PC-3 (cell line): Measurements from ENCODE around the gene VIPR2. TPM values are rescaled to one million over a fixed set of nuclear protein-coding genes. Genes with fewer than 3 reads are reported as not detected.

Source experiments
- ATAC-seq: fragments of 200-7000 bp; cut with Tn5 transposase; 2 replicates; pipeline ENCODE4 v1.9.1; 2020; ENCODE audit warnings: mild to moderate bottlenecking, moderate library complexity
- BruUV-seq: library from RNA; stranded (reverse); fragments of 400-500 nt; replicated peaks from 2 replicates; lab custom pipeline; 2021; lab: Mats Ljungman, UMichigan
- CTCF ChIA-PET: fragments of 300-600 bp; sonication (Branson Sonifier 250); formaldehyde crosslinking; loops from one replicate; lab custom pipeline; 2022; ENCODE audit warnings: antibody characterized with exemption; lab: Charles Lee
- POLR2A ChIA-PET: fragments of 300-600 bp; sonication (Branson Sonifier 250); formaldehyde crosslinking; loops from one replicate; lab custom pipeline; 2022; ENCODE audit warnings: antibody characterized with exemption; ENCODE audit not compliant: unreplicated experiment; lab: Charles Lee
- DNase-seq: peaks from one replicate; pipeline ENCODE4 v3.0.0-alpha.2; 2015
- H2AFZ ChIP-seq: fragments of 300-600 bp; sonication (generic); 2 replicates; pipeline ENCODE4 v1.6.0; 2016; ENCODE audit warnings: antibody characterized with exemption, low read length
- H3F3A ChIP-seq: fragments of 300-600 bp; sonication (generic); one replicate; pipeline ENCODE4 v1.6.0; 2017; ENCODE audit warnings: antibody characterized with exemption, low read length, control low read depth, mild to moderate bottlenecking; ENCODE audit not compliant: unreplicated experiment
- H3K27ac ChIP-seq: fragments of 300-600 bp; sonication (generic); 2 replicates; pipeline ENCODE4 v1.5.1; 2016; ENCODE audit warnings: mild to moderate bottlenecking, low read length
- H3K27me3 ChIP-seq: fragments of 300-600 bp; sonication (generic); 2 replicates; pipeline ENCODE4 v1.6.1; 2016; ENCODE audit warnings: low read length, mixed read lengths
- H3K36me3 ChIP-seq: fragments of 300-600 bp; sonication (generic); 2 replicates; pipeline ENCODE4 v1.6.1; 2016; ENCODE audit warnings: low read depth, mixed run types, low read length, mixed read lengths
- H3K4me1 ChIP-seq: fragments of 300-600 bp; sonication (generic); 2 replicates; pipeline ENCODE4 v1.5.1; 2016; ENCODE audit warnings: low read length; ENCODE audit not compliant: insufficient read depth
- H3K4me2 ChIP-seq: fragments of 300-600 bp; sonication (generic); 2 replicates; pipeline ENCODE4 v1.6.0; 2016; ENCODE audit warnings: low read length
- H3K4me3 ChIP-seq: fragments of 300-600 bp; sonication (generic); 2 replicates; pipeline ENCODE4 v1.5.1; 2016; ENCODE audit warnings: mild to moderate bottlenecking, low read length, mixed read lengths
- H3K79me2 ChIP-seq: fragments of 300-600 bp; sonication (generic); 2 replicates; pipeline ENCODE4 v1.6.1; 2017; ENCODE audit warnings: low read length, mixed read lengths
- H3K9ac ChIP-seq: fragments of 300-600 bp; sonication (generic); 2 replicates; pipeline ENCODE4 v1.6.0; 2016; ENCODE audit warnings: mild to moderate bottlenecking, low read length
- H3K9me2 ChIP-seq: fragments of 300-600 bp; sonication (generic); replicated peaks from 2 replicates; pipeline ENCODE4 v1.6.1; 2016; ENCODE audit warnings: mixed run types, low read length, mixed read lengths
- H3K9me3 ChIP-seq: fragments of 300-600 bp; sonication (generic); 2 replicates; pipeline ENCODE4 v1.6.1; 2016; ENCODE audit warnings: low read length, mixed read lengths
- H4K20me1 ChIP-seq: fragments of 300-600 bp; sonication (generic); 2 replicates; pipeline ENCODE4 v1.6.1; 2016; ENCODE audit warnings: low read length, mixed read lengths
- CTCF ChIP-seq: fragments of 300-600 bp; sonication (generic); conservative IDR thresholded peaks from 2 replicates; pipeline ENCODE4 v1.5.1; 2017; ENCODE audit warnings: antibody characterized with exemption, low read depth, mild to moderate bottlenecking, low read length
- EZH2 ChIP-seq: fragments of 300-600 bp; sonication (generic); IDR thresholded peaks from one replicate; pipeline ENCODE4 v1.6.1; 2017; ENCODE audit warnings: antibody characterized with exemption, mild to moderate bottlenecking, low read length; ENCODE audit not compliant: unreplicated experiment
- EZH2phosphoT487 ChIP-seq: fragments of 300-600 bp; sonication (generic); IDR thresholded peaks from 2 replicates; pipeline ENCODE4 v1.6.1; 2018; ENCODE audit warnings: mild to moderate bottlenecking, antibody characterized with exemption, low read length, borderline replicate concordance
- intact Hi-C: fragments of 100-400 bp; cut with micrococcal nuclease; formaldehyde crosslinking; loops from 2 replicates; pipeline ENCODE4 v1.9.0; 2023
- total RNA-seq: library from RNA; depleted of rRNA; stranded (reverse); fragments of >200 nt; gene quantifications from 2 replicates; pipeline ENCODE4 v1.2.3, GENCODE V29; 2014

The VIPR2 gene
- total RNA-seq, 1 experiment from 2014 or later = not detected

- Histone ChIP-seq H4K20me1 (no peaks in the 10 kb centered on the region), H3K27me3 (peaks cover 49% of the 10 kb centered on the region), H3F3A (no peaks in the 10 kb centered on the region), H2AFZ (no peak overlapping the region), H3K4me2 (no peak overlapping the region), H3K9me3 (no peaks in the 10 kb centered on the region), H3K9me2 (no peaks in the 10 kb centered on the region), H3K4me3 (no peak overlapping the region), H3K27ac (no peak overlapping the region), H3K4me1 (no peaks in the 10 kb centered on the region; the same call in 1 of the 2 replicates), H3K9ac (no peak overlapping the region), H3K36me3 (no peaks in the 10 kb centered on the region), H3K79me2 (no peaks in the 10 kb centered on the region)
- no peak for ATAC-seq
- no TSS peak for BruUV-seq
- CTCF ChIA-PET = no interaction called here
- TF ChIP-seq EZH2 (no peak), EZH2phosphoT487 (no peak), CTCF (no peak)
- DNase-seq = no peak
- POLR2A ChIA-PET = no interaction called here
- intact Hi-C loops = no loop called here
Observed at GRCh38 chr7:159139639-159140038, 5.0 kb downstream of the VIPR2 start.

- Histone ChIP-seq H3K9me2 (no peaks in the 10 kb centered on the region), H4K20me1 (no peaks in the 10 kb centered on the region), H3K9ac (no peak overlapping the region), H3K36me3 (no peaks in the 10 kb centered on the region), H3F3A (no peaks in the 10 kb centered on the region), H2AFZ (no peak overlapping the region), H3K79me2 (no peaks in the 10 kb centered on the region), H3K4me3 (no peak overlapping the region), H3K27ac (no peak overlapping the region), H3K27me3 (peaks cover 49% of the 10 kb centered on the region), H3K4me1 (no peaks in the 10 kb centered on the region; the same call in 1 of the 2 replicates), H3K9me3 (no peaks in the 10 kb centered on the region), H3K4me2 (no peak overlapping the region)
- DNase-seq = no peak
- no peak for TF ChIP-seq EZH2phosphoT487
- TF ChIP-seq CTCF = no peak
- no peak for TF ChIP-seq EZH2
- BruUV-seq = no TSS peak
- ChIA-PET POLR2A (no interaction called here), CTCF (no interaction called here)
- intact Hi-C loops = no loop called here
- no peak for ATAC-seq
Observed at GRCh38 chr7:159139202-159139601, 5.5 kb downstream of the VIPR2 start.

- TF ChIP-seq EZH2 (no peak), EZH2phosphoT487 (no peak), CTCF (no peak)
- Histone ChIP-seq H3K27me3 (peaks cover 48% of the 10 kb centered on the region), H3K36me3 (no peaks in the 10 kb centered on the region), H4K20me1 (no peaks in the 10 kb centered on the region), H3K9me3 (no peaks in the 10 kb centered on the region), H3K27ac (no peak overlapping the region), H3K9ac (no peak overlapping the region), H3K4me3 (no peak overlapping the region), H3K4me2 (no peak overlapping the region), H3K79me2 (no peaks in the 10 kb centered on the region), H2AFZ (no peak overlapping the region), H3K4me1 (no peaks in the 10 kb centered on the region; the same call in 1 of the 2 replicates), H3F3A (no peaks in the 10 kb centered on the region), H3K9me2 (no peaks in the 10 kb centered on the region)
- ATAC-seq (no peak), DNase-seq (no peak)
- no TSS peak for BruUV-seq
- ChIA-PET POLR2A (no interaction called here), CTCF (no interaction called here)
- intact Hi-C loops = no loop called here
Observed at GRCh38 chr7:159138508-159138907, 6.2 kb downstream of the VIPR2 start.
